GM06990 (cell line): ENCODE data around the gene CWH43.

ENCODE experiments used
- DNase-seq: peaks from one replicate; pipeline ENCODE4 v3.0.0-alpha.2; 2011; ENCODE audit not compliant: insufficient read length; ENCODE audit errors: extremely low read depth
- H3K27me3 ChIP-seq: replicated peaks from 2 replicates; pipeline ENCODE4 v1.6.0; 2011; ENCODE audit warnings: low read length; ENCODE audit not compliant: control insufficient read depth, insufficient read depth
- H3K36me3 ChIP-seq: 2 replicates; pipeline ENCODE4 v1.5.1; 2011; ENCODE audit warnings: low read length; ENCODE audit not compliant: control insufficient read depth, insufficient read depth
- H3K4me3 ChIP-seq: replicated peaks from 2 replicates; pipeline ENCODE4 v1.5.1; 2011; ENCODE audit warnings: low read depth, mild to moderate bottlenecking, control low read depth, low read length
- CTCF ChIP-seq: IDR thresholded peaks from 2 replicates; pipeline ENCODE4 v1.5.1; 2011; ENCODE audit warnings: low read length, control low read depth, mild to moderate bottlenecking, inconsistent platforms; ENCODE audit not compliant: insufficient read depth, poor library complexity, severe bottlenecking

CWH43 gene

GRCh38 chr4:48967101-48967500 lies 19.0 kb upstream of the CWH43 start:
- Histone ChIP-seq H3K36me3 (no peaks in the 10 kb centered on the region), H3K27me3 (no peaks in the 10 kb centered on the region)
- TF ChIP-seq CTCF, result no peak

GRCh38 chr4:48967631-48968030 lies 18.4 kb upstream of the CWH43 start:
- no peak for TF ChIP-seq CTCF
- no peak overlapping the region for H3K4me3 ChIP-seq
- no peak for DNase-seq
- no peaks in the 10 kb centered on the region for H3K36me3 ChIP-seq
- no peaks in the 10 kb centered on the region for H3K27me3 ChIP-seq

More at GRCh38 chr4:48967101-48967500, 19.0 kb upstream of the CWH43 start:
- no peak overlapping the region for H3K4me3 ChIP-seq
- DNase-seq, result no peak

GRCh38 chr4:48968814-48969213 lies 17.3 kb upstream of the CWH43 start:
- no peak overlapping the region for H3K4me3 ChIP-seq
- no peak for DNase-seq
- H3K27me3 ChIP-seq, result no peaks in the 10 kb centered on the region
- TF ChIP-seq CTCF, result no peak
- no peaks in the 10 kb centered on the region for H3K36me3 ChIP-seq

- no peak overlapping the region for H3K4me3 ChIP-seq
- TF ChIP-seq CTCF, result no peak
- no peak for DNase-seq
- no peaks in the 10 kb centered on the region for H3K27me3 ChIP-seq
- H3K36me3 ChIP-seq, result no peaks in the 10 kb centered on the region
Observed at GRCh38 chr4:48970471-48970921, 15.6 kb upstream of the CWH43 start.

GRCh38 chr4:48974979-48975640 lies 11.0 kb upstream of the CWH43 start:
- H3K27me3 ChIP-seq, result no peaks in the 10 kb centered on the region
- DNase-seq, result no peak
- no peak for TF ChIP-seq CTCF
- H3K4me3 ChIP-seq, result no peak overlapping the region
- H3K36me3 ChIP-seq, result no peaks in the 10 kb centered on the region

GRCh38 chr4:48976041-48976440 lies 10.0 kb upstream of the CWH43 start:
- Histone ChIP-seq H3K36me3 (no peaks in the 10 kb centered on the region), H3K4me3 (no peak overlapping the region), H3K27me3 (no peaks in the 10 kb centered on the region)
- no peak for TF ChIP-seq CTCF
- no peak for DNase-seq
